NB4 (cell line): ENCODE results near the gene ENTPD1.

Source experiments
- MYC ChIP-seq: IDR thresholded peaks from 2 replicates; pipeline ENCODE4 v1.6.1; 2011; ENCODE audit warnings: low read depth, low read length
- POLR2A ChIP-seq: IDR thresholded peaks from 2 replicates; pipeline ENCODE4 v1.6.1; 2011; ENCODE audit warnings: mild to moderate bottlenecking; ENCODE audit not compliant: insufficient read length; ENCODE audit errors: extremely low read depth
- TF ChIP-seq, protein P1 (sequence below): IDR thresholded peaks from one replicate; pipeline ENCODE4 v1.5.1; 2012; ENCODE audit warnings: low read depth, low read length
- TF ChIP-seq, protein P2 (sequence below): IDR thresholded peaks from 2 replicates; pipeline ENCODE4 v1.6.1; 2011; ENCODE audit warnings: low read depth, low read length

- no peak for TF ChIP-seq POLR2A
- TF ChIP-seq, protein P1, sequence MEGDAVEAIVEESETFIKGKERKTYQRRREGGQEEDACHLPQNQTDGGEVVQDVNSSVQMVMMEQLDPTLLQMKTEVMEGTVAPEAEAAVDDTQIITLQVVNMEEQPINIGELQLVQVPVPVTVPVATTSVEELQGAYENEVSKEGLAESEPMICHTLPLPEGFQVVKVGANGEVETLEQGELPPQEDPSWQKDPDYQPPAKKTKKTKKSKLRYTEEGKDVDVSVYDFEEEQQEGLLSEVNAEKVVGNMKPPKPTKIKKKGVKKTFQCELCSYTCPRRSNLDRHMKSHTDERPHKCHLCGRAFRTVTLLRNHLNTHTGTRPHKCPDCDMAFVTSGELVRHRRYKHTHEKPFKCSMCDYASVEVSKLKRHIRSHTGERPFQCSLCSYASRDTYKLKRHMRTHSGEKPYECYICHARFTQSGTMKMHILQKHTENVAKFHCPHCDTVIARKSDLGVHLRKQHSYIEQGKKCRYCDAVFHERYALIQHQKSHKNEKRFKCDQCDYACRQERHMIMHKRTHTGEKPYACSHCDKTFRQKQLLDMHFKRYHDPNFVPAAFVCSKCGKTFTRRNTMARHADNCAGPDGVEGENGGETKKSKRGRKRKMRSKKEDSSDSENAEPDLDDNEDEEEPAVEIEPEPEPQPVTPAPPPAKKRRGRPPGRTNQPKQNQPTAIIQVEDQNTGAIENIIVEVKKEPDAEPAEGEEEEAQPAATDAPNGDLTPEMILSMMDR, result no peak
- no peak for TF ChIP-seq MYC
- TF ChIP-seq, protein P2, sequence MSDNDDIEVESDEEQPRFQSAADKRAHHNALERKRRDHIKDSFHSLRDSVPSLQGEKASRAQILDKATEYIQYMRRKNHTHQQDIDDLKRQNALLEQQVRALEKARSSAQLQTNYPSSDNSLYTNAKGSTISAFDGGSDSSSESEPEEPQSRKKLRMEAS, result no peak
These were observed 39.5 kb upstream of the ENTPD1 start for GRCh38 chr10:95716466-95716865.
